Endothelial cell of umbilical vein (primary cell): ENCODE results near the gene ZNF587. TPM values are rescaled to one million over a fixed set of nuclear protein-coding genes. Genes with fewer than 3 reads are reported as not detected.
"Not testable (repeated sequence)": the region's sequence is repeated elsewhere in the genome, so short reads cannot be mapped to it uniquely, and the experiment has no call there.

Source experiments
- BruUV-seq: library from RNA; stranded (reverse); fragments of 400-500 nt; replicated peaks from 2 replicates; lab custom pipeline; 2021; lab: Mats Ljungman, UMichigan
- CTCF ChIA-PET: fragments of 300-600, 350-600 bp; sonication (Branson Sonifier 250); formaldehyde crosslinking; loops from one replicate; lab custom pipeline; 2021; ENCODE audit warnings: antibody characterized with exemption, inconsistent platforms; lab: Charles Lee
- POLR2A ChIA-PET: fragments of 300-600, 350-600 bp; sonication (Branson Sonifier 250); formaldehyde crosslinking; loops from one replicate; lab custom pipeline; 2021; ENCODE audit warnings: antibody characterized with exemption, inconsistent platforms; lab: Charles Lee
- DNase-seq: peaks from one replicate; pipeline ENCODE4 v3.0.0-alpha.2; 2011; ENCODE audit warnings: low read depth, low spot score
- FAIRE-seq: peaks from 2 replicates; lab custom pipeline; 2011; peaks lifted over from hg19 to GRCh38; lab: Jason Lieb, UNC
- H2AFZ ChIP-seq: 2 replicates; pipeline ENCODE4 v1.6.0; 2012; ENCODE audit warnings: low read depth, low read length, control low read depth, inconsistent platforms
- H3K27ac ChIP-seq: 2 replicates; pipeline ENCODE4 v1.5.1; 2011; ENCODE audit warnings: low read depth, mild to moderate bottlenecking, control low read depth, low read length, moderate library complexity; ENCODE audit not compliant: insufficient read depth
- H3K27me3 ChIP-seq, 2 experiments: 2 replicates each; pipeline versions ENCODE4 v1.6.0 to v1.6.1; 2011; ENCODE audit warnings: low read length in 2 of 2, mixed read lengths in 1 of 2; ENCODE audit not compliant: control insufficient read depth in 2 of 2, insufficient read depth in 2 of 2
- H3K36me3 ChIP-seq, 2 experiments: 2 replicates in 1 of 2; 3 replicates in 1 of 2; pipeline ENCODE4 v1.5.1; 2011; ENCODE audit warnings: low read length in 2 of 2, mild to moderate bottlenecking in 1 of 2, moderate library complexity in 1 of 2; ENCODE audit not compliant: control insufficient read depth in 2 of 2, insufficient read depth in 2 of 2; ENCODE audit errors: extremely low read depth in 1 of 2
- H3K4me1 ChIP-seq: 3 replicates; pipeline ENCODE4 v1.5.1; 2011; ENCODE audit warnings: mild to moderate bottlenecking, low read length; ENCODE audit not compliant: control insufficient read depth, insufficient read depth; ENCODE audit errors: extremely low read depth
- H3K4me2 ChIP-seq: 2 replicates; pipeline ENCODE4 v1.6.1; 2011; ENCODE audit warnings: low read length, control low read depth, mixed read lengths; ENCODE audit not compliant: insufficient read depth
- H3K4me3 ChIP-seq, 3 experiments: fragments of 200-600 bp in 1 of 3; sonication (generic), shearing (Covaris generic) in 1 of 3; replicated peaks in 1 of 3; 2 replicates each; pipeline ENCODE4 v1.5.1; 2011 to 2016; ENCODE audit warnings: control low read depth in 3 of 3, low read length in 3 of 3, mild to moderate bottlenecking in 2 of 3, inconsistent platforms in 1 of 3, low read depth in 1 of 3, moderate library complexity in 1 of 3; ENCODE audit not compliant: insufficient read depth in 1 of 3
- H3K79me2 ChIP-seq: 2 replicates; pipeline ENCODE4 v1.6.0; 2012; ENCODE audit warnings: low read length, inconsistent platforms; ENCODE audit not compliant: control insufficient read depth, insufficient read depth
- H3K9ac ChIP-seq: replicated peaks from 2 replicates; pipeline ENCODE3; 2011; ENCODE audit warnings: low read length, control low read depth; ENCODE audit not compliant: insufficient read depth; ENCODE audit errors: extremely low read depth
- H3K9me1 ChIP-seq: replicated peaks from 3 replicates; pipeline ENCODE4 v1.6.0; 2011; ENCODE audit warnings: mild to moderate bottlenecking, low read length; ENCODE audit not compliant: control insufficient read depth, insufficient read depth; ENCODE audit errors: extremely low read depth
- H3K9me3 ChIP-seq: replicated peaks from 2 replicates; pipeline ENCODE4 v1.5.1; 2012; ENCODE audit warnings: low read length, inconsistent platforms; ENCODE audit not compliant: control insufficient read depth, insufficient read depth
- H4K20me1 ChIP-seq: replicated peaks from 2 replicates; pipeline ENCODE3; 2011; ENCODE audit warnings: mild to moderate bottlenecking, low read length; ENCODE audit not compliant: control insufficient read depth, insufficient read depth; ENCODE audit errors: extremely low read depth
- CTCF ChIP-seq, 2 donors: IDR thresholded peaks; 1 replicate in 1 of 2; 2 replicates in 1 of 2; pipeline ENCODE4 v1.5.1; 2011; ENCODE audit warnings: low read length in 2 of 2, mild to moderate bottlenecking in 2 of 2, moderate library complexity in 2 of 2, control low read depth in 1 of 2, inconsistent platforms in 1 of 2, low read depth in 1 of 2; ENCODE audit not compliant: insufficient read depth in 1 of 2; ENCODE audit errors: extremely low read depth in 1 of 2
- EZH2 ChIP-seq: IDR thresholded peaks from 2 replicates; pipeline ENCODE4 v1.6.1; 2012; ENCODE audit warnings: borderline replicate concordance, low read depth, mild to moderate bottlenecking, moderate library complexity, low read length, inconsistent platforms; ENCODE audit not compliant: severe bottlenecking
- FOS ChIP-seq: IDR thresholded peaks from 2 replicates; pipeline ENCODE4 v1.6.1; 2011; ENCODE audit warnings: mild to moderate bottlenecking, low read length, moderate library complexity, borderline replicate concordance; ENCODE audit not compliant: insufficient read depth
- GATA2 ChIP-seq: IDR thresholded peaks from 2 replicates; pipeline ENCODE4 v1.7.0; 2011; ENCODE audit warnings: low read depth, mild to moderate bottlenecking, moderate library complexity, mixed read lengths, low read length; ENCODE audit not compliant: insufficient read length, insufficient read depth
- JUN ChIP-seq: IDR thresholded peaks from 2 replicates; pipeline ENCODE4 v1.6.1; 2011; ENCODE audit warnings: borderline replicate concordance, low read depth; ENCODE audit not compliant: insufficient read length, insufficient read depth
- MAX ChIP-seq: IDR thresholded peaks from 2 replicates; pipeline ENCODE4 v1.6.1; 2011; ENCODE audit not compliant: insufficient read depth, insufficient read length
- MYC ChIP-seq: IDR thresholded peaks from one replicate; pipeline ENCODE4 v1.6.1; 2011; ENCODE audit warnings: mild to moderate bottlenecking, low read depth, low read length
- POLR2A ChIP-seq: IDR thresholded peaks from 2 replicates; pipeline ENCODE4 v1.6.1; 2012; ENCODE audit warnings: low read depth, mild to moderate bottlenecking, control low read depth, low read length
- POLR2AphosphoS5 ChIP-seq: IDR thresholded peaks from 2 replicates; pipeline ENCODE4 v1.6.1; 2012; ENCODE audit warnings: low read depth, mild to moderate bottlenecking, control low read depth, low read length, moderate library complexity; ENCODE audit not compliant: insufficient read depth
- dilution Hi-C: fragments of 300-500 bp; cut with MboI; formaldehyde crosslinking; loops from one replicate; pipeline ENCODE4 v1.15.0; 2019; ENCODE audit warnings: low sequenced_read_pairs; ENCODE audit not compliant: extremely low pct_ligation_motif_present
- intact Hi-C: fragments of 100-400 bp; cut with micrococcal nuclease; formaldehyde crosslinking; loops from one replicate; pipeline ENCODE4 v1.10.0; 2022
- polyA plus RNA-seq, 4 experiments: library from polyadenylated mRNA; depleted of rRNA in 3 of 4; stranded (reverse) in 3 of 4; unstranded in 1 of 4; fragments of >200 nt; gene quantifications; 2 replicates each; pipeline versions ENCODE4 v1.2.1 to v1.2.3, GENCODE V29; 2011 to 2012; ENCODE audit warnings: missing spikeins in 1 of 4
- total RNA-seq: library from RNA; stranded (reverse); gene quantifications from 2 replicates; pipeline ENCODE4 v1.2.3, GENCODE V29; 2021

ZNF587 gene
- total and polyA plus RNA-seq, 2 donors (not counting 3 experiments of a cell fraction or from before 2014, with no cell fraction given) = 13.1 to 44.0 TPM

- DNase-seq, dilution Hi-C loops, intact Hi-C loops, FAIRE-seq, H4K20me1 ChIP-seq, CTCF ChIA-PET, POLR2A ChIA-PET, BruUV-seq, H2AFZ ChIP-seq, H3K9me3 ChIP-seq, H3K27me3 ChIP-seq, H3K4me2 ChIP-seq, H3K9ac ChIP-seq, H3K36me3 ChIP-seq, H3K9me1 ChIP-seq, H3K27ac ChIP-seq, H3K4me1 ChIP-seq: not testable (repeated sequence)
- H3K4me3 ChIP-seq = peak overlapping the region in 1 of 3 experiments; percentile 94
- peaks cover 57% of the 10 kb centered on the region for H3K79me2 ChIP-seq
Observed at GRCh38 chr19:57849162-57849665, 445 bp upstream of the ZNF587 start.

- intact Hi-C loops (no loop called here), dilution Hi-C loops (no loop called here)
- BruUV-seq = no TSS peak
- peak overlapping the region; percentile 96 for H3K9ac ChIP-seq
- FAIRE-seq = peak; percentile 80
- POLR2A ChIA-PET = interaction anchor here (0.6 kb wide), 1 partner anchor 419 kb away, joined by 8 read pairs; no protein-coding TSS in a partner anchor
- peaks cover 49% of the 10 kb centered on the region for H3K79me2 ChIP-seq
- H2AFZ ChIP-seq = no peak overlapping the region
- peak overlapping the region; percentile 75 to 94 (median 88) for H3K4me3 ChIP-seq
- no peak for TF ChIP-seq MYC
- TF ChIP-seq EZH2 = no peak
- peak; percentile 75 for TF ChIP-seq FOS
- peak; percentile 20 for TF ChIP-seq POLR2AphosphoS5
- no peak for TF ChIP-seq MAX
- no peak for TF ChIP-seq JUN
- no peak for TF ChIP-seq GATA2
- no peak for TF ChIP-seq POLR2A
- TF ChIP-seq CTCF (IDR thresholded peaks at IDR 0.05; ENCODE audit: extremely low read depth in 1 of 2, insufficient read depth in 1 of 2, low read depth in 1 of 2, low read length in 2 of 2) = no peak
- no peaks in the 10 kb centered on the region for H3K27me3 ChIP-seq
- H3K9me3 ChIP-seq = no peaks in the 10 kb centered on the region
- CTCF ChIA-PET = interaction anchor here (1.0 to 1.5 kb wide), 3 partner anchors 25 to 81 kb away, joined by 3 to 4 read pairs (median 3); partner anchors contain the start of gene ZNF586
- H3K9me1 ChIP-seq = no peaks in the 10 kb centered on the region
- no peaks in the 10 kb centered on the region for H4K20me1 ChIP-seq
- H3K4me1 ChIP-seq = peaks cover 7% of the 10 kb centered on the region
- peak overlapping the region; percentile 94 for H3K4me2 ChIP-seq
- peaks cover 2 to 3% of the 10 kb centered on the region in 2 experiments for H3K36me3 ChIP-seq
- peak overlapping the region; percentile 75 for H3K27ac ChIP-seq
- peak; percentile 74 for DNase-seq
Observed at GRCh38 chr19:57850553-57851017, 926 bp downstream of the ZNF587 start.
